ENCODE results near the gene APELA. TPM values are rescaled to one million over a fixed set of nuclear protein-coding genes. Genes with fewer than 3 reads are reported as not detected.

The APELA gene
- polyA plus RNA-seq, 1 experiment = not detected

DNA sequence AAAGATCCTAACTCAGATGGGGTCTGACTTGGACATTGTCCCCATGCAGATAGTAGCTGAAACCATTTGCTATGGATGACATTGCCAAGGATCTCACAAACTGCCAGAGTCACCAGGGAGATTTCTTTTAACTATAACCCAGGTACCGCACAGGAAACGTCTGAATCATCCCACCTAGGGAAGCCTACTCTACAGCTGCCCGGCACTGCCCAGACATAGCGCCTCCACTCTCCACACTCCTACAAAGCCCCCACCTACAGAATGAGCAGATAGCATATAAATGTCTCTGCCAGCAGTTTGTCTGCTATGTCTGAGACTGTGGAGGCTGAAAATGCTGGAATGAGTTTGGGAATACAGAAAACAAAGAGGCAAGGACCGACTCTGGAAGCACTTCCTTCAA is 68.2 kb downstream of the APELA start:
- ChIA-PET CTCF (no interaction called here), POLR2A (no interaction called here)
- H3K27me3 ChIP-seq (ENCODE audit: control insufficient read depth, insufficient read depth, low read length) = no peaks in the 10 kb centered on the region
- no peak overlapping the region for H3K4me3 ChIP-seq (ENCODE audit: low read depth, low read length)
- TF ChIP-seq, protein P1, sequence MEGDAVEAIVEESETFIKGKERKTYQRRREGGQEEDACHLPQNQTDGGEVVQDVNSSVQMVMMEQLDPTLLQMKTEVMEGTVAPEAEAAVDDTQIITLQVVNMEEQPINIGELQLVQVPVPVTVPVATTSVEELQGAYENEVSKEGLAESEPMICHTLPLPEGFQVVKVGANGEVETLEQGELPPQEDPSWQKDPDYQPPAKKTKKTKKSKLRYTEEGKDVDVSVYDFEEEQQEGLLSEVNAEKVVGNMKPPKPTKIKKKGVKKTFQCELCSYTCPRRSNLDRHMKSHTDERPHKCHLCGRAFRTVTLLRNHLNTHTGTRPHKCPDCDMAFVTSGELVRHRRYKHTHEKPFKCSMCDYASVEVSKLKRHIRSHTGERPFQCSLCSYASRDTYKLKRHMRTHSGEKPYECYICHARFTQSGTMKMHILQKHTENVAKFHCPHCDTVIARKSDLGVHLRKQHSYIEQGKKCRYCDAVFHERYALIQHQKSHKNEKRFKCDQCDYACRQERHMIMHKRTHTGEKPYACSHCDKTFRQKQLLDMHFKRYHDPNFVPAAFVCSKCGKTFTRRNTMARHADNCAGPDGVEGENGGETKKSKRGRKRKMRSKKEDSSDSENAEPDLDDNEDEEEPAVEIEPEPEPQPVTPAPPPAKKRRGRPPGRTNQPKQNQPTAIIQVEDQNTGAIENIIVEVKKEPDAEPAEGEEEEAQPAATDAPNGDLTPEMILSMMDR (IDR thresholded peaks at IDR 0.05; ENCODE audit: insufficient read depth, low read depth, low read length) = no peak
- H3K36me3 ChIP-seq (ENCODE audit: control insufficient read depth, insufficient read depth, low read length) = no peaks in the 10 kb centered on the region
- no peak for DNase-seq (ENCODE audit: low read depth)

DNA sequence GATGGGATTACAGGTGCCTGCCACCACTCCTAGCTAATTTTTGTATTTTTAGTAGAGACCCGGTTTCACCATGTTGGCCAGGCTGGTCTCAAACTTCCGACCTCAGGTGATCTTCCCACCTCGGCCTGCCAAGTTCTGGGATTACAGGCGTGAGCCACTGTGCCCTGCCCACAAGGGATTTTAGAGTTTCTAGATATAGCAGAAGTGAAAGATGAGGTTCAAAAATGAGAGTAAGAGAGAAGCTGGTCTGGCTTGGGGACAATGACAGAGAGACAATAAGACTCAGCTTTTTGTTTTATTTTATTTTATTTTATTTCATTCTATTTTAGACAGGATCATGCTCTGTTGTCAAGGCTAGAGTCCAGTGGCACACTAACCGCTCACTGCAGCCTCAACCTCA is 69.8 kb downstream of the APELA start:
- DNase-seq (ENCODE audit: low read depth) = no peak
- POLR2A ChIA-PET = no interaction called here
- Histone ChIP-seq H3K27me3 (ENCODE audit: control insufficient read depth, insufficient read depth, low read length) (no peaks in the 10 kb centered on the region), H3K36me3 (ENCODE audit: control insufficient read depth, insufficient read depth, low read length) (no peaks in the 10 kb centered on the region), H3K4me3 (ENCODE audit: low read depth, low read length) (no peak overlapping the region)
- TF ChIP-seq, protein P1 (IDR thresholded peaks at IDR 0.05; ENCODE audit: insufficient read depth, low read depth, low read length) = no peak
- CTCF ChIA-PET = no interaction called here

Other genes with a start within 250 kb of the APELA start
- gene SMIM31, start 123.0 kb upstream of the APELA start, polyA plus RNA-seq (2011; rRNA removed) = not detected in 2 replicates
- gene TRIM61, start 100.5 kb downstream of the APELA start, polyA plus RNA-seq (2011; rRNA removed) = 1.0 and 1.3 TPM in 2 replicates
- gene TRIM60, start 154.8 kb downstream of the APELA start, polyA plus RNA-seq (2011; rRNA removed) = not detected in 2 replicates
- gene TRIM75, start 176.7 kb downstream of the APELA start, polyA plus RNA-seq (2011; rRNA removed) = not detected in 2 replicates
- 11.1 and 19.3 TPM in 2 replicates for gene TMEM192, start 235.7 kb downstream of the APELA start, polyA plus RNA-seq (2011; rRNA removed)